ENCODE results near the gene TMEM158.

The TMEM158 gene

GRCh38 chr3:45209526-45209925, 16.6 kb downstream of the TMEM158 start:
- TF ChIP-seq, protein P1, sequence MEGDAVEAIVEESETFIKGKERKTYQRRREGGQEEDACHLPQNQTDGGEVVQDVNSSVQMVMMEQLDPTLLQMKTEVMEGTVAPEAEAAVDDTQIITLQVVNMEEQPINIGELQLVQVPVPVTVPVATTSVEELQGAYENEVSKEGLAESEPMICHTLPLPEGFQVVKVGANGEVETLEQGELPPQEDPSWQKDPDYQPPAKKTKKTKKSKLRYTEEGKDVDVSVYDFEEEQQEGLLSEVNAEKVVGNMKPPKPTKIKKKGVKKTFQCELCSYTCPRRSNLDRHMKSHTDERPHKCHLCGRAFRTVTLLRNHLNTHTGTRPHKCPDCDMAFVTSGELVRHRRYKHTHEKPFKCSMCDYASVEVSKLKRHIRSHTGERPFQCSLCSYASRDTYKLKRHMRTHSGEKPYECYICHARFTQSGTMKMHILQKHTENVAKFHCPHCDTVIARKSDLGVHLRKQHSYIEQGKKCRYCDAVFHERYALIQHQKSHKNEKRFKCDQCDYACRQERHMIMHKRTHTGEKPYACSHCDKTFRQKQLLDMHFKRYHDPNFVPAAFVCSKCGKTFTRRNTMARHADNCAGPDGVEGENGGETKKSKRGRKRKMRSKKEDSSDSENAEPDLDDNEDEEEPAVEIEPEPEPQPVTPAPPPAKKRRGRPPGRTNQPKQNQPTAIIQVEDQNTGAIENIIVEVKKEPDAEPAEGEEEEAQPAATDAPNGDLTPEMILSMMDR (IDR thresholded peaks at IDR 0.05; ENCODE audit: control extremely low read depth, extremely low read depth, low read depth, missing control alignments) = no peak

DNA sequence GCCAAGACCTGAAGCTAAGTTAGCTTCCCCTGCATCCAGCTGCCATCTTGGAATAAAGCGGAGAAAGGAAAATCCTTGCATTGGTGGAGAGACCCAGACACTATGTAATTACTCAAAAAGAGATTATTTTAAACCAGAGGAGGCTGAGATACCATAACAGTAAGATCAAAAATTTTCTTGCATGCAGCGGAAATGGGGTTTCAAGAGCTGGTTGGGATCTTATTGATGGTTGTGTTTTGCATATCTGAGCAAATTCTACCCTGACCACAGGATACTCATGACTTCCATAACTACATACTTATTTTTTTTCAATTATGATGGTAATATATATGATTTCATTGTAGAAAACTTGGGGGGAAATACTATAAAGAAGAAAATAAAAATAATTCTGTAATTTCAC, 17.5 kb downstream of the TMEM158 start:
- TF ChIP-seq, protein P1 (IDR thresholded peaks at IDR 0.05; ENCODE audit: control extremely low read depth, extremely low read depth, low read depth, missing control alignments) = no peak
- DNase-seq (ENCODE audit: extremely low spot score) = no peak
- ChIA-PET POLR2A (no interaction called here), CTCF (interaction anchor here (1.2 to 8.0 kb wide), 5 partner anchors 11 to 167 kb away, joined by 3 to 149 read pairs (median 5); no protein-coding TSS in a partner anchor)

More at GRCh38 chr3:45209526-45209925, 16.6 kb downstream of the TMEM158 start:
- POLR2A ChIA-PET = no interaction called here
- no peak for DNase-seq (ENCODE audit: extremely low spot score)
- CTCF ChIA-PET = interaction anchor here (1.2 to 8.0 kb wide), 4 partner anchors 11 to 168 kb away, joined by 3 to 149 read pairs (median 8); no protein-coding TSS in a partner anchor

- TF ChIP-seq, protein P1 (IDR thresholded peaks at IDR 0.05; ENCODE audit: control extremely low read depth, extremely low read depth, low read depth, missing control alignments) = no peak
Observed at GRCh38 chr3:45207446-45207845, 18.6 kb downstream of the TMEM158 start.

GRCh38 chr3:45205126-45205525, 21.0 kb downstream of the TMEM158 start:
- DNase-seq (ENCODE audit: extremely low spot score) = no peak
- TF ChIP-seq, protein P1 (IDR thresholded peaks at IDR 0.05; ENCODE audit: control extremely low read depth, extremely low read depth, low read depth, missing control alignments) = no peak
- CTCF ChIA-PET = interaction anchor here (0.6 to 8.0 kb wide), 6 partner anchors 9 to 163 kb away, joined by 3 to 149 read pairs (median 4); no protein-coding TSS in a partner anchor
- POLR2A ChIA-PET = no interaction called here

More at GRCh38 chr3:45207446-45207845, 18.6 kb downstream of the TMEM158 start:
- CTCF ChIA-PET = interaction anchor here (1.4 to 8.0 kb wide), 3 partner anchors 10 to 166 kb away, joined by 3 to 149 read pairs (median 5); no protein-coding TSS in a partner anchor
- DNase-seq (ENCODE audit: extremely low spot score) = no peak
- POLR2A ChIA-PET = no interaction called here

DNA sequence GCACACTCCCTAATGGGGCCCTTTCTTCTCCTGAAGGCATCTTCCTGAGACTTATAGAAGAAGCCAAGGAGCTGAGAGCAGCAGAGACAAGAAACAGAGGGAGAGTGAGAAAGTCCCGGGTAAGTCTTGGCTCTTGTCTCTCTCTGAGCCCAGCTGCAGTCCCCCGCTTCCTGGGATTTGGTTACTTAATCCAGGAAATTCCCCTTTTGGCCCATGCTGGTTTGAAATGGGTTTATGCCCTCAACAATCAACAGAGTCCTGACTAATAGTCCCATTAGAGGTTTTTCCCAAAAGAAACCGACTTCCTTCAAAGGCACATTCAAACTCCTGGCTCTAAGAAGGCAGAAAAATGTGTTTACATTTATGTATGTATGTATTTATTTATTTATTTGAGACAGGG, 22.0 kb downstream of the TMEM158 start:
- TF ChIP-seq, protein P1 (IDR thresholded peaks at IDR 0.05; ENCODE audit: control extremely low read depth, extremely low read depth, low read depth, missing control alignments) = no peak
- CTCF ChIA-PET = interaction anchor here (8.0 kb wide), 1 partner anchor 162 kb away, joined by 149 read pairs; no protein-coding TSS in a partner anchor
- POLR2A ChIA-PET = no interaction called here
- DNase-seq (ENCODE audit: extremely low spot score) = no peak

- ChIA-PET CTCF (interaction anchor here (1.4 kb wide), 1 partner anchor 159 kb away, joined by 3 read pairs; no protein-coding TSS in a partner anchor), POLR2A (no interaction called here)
- TF ChIP-seq, protein P1 (IDR thresholded peaks at IDR 0.05; ENCODE audit: control extremely low read depth, extremely low read depth, low read depth, missing control alignments) = no peak
- no peak for DNase-seq (ENCODE audit: extremely low spot score)
Observed at GRCh38 chr3:45199837-45200648, 26.0 kb downstream of the TMEM158 start.
